ENCODE data around the gene CNOT1. TPM values are rescaled to one million over a fixed set of nuclear protein-coding genes. Genes with fewer than 3 reads are reported as not detected.

The CNOT1 gene
- total and polyA plus RNA-seq, 2 of the 4 experiments (the other 2 are of a cell fraction) = 85.5 to 357 TPM

- H2AFZ ChIP-seq (replicated peaks; ENCODE audit: low read length, poor library complexity) = peak overlapping the region; percentile 51
- ChIA-PET CTCF (interaction anchor here (0.8 to 2.5 kb wide), 5 partner anchors 11 to 268 kb away, joined by 3 to 39 read pairs (median 3); partner anchors contain the start of gene NDRG4), POLR2A (ENCODE audit: unreplicated experiment) (no interaction called here)
- no peaks in the 10 kb centered on the region for H3K36me3 ChIP-seq (ENCODE audit: control insufficient read depth, insufficient read depth, low read length)
- no peak overlapping the region for H3K18ac ChIP-seq (ENCODE audit: low read depth, low read length)
- no peaks in the 10 kb centered on the region for H4K20me1 ChIP-seq (ENCODE audit: insufficient read depth, low read length)
- intact Hi-C loops (cut with micrococcal nuclease) (loop anchor here (5.0 kb wide), 1 partner anchor 291 kb away; the partner anchor contains the start of gene CSNK2A2), in situ Hi-C loops (cut with MboI; ENCODE audit: low sequenced_read_pairs) (no loop called here), dilution Hi-C loops (cut with HindIII; ENCODE audit: low sequenced_read_pairs, unreplicated experiment) (no loop called here)
- no peaks in the 10 kb centered on the region for H3K9me1 ChIP-seq (ENCODE audit: insufficient read depth, low read length)
- H4K91ac ChIP-seq (ENCODE audit: insufficient read depth, low read depth, low read length) = no peak overlapping the region
- no peak overlapping the region for H2BK20ac ChIP-seq (ENCODE audit: low read depth, low read length)
- no peak overlapping the region for H3K56ac ChIP-seq (ENCODE audit: extremely low read depth, insufficient read depth, low read length)
- no peak overlapping the region for H3K14ac ChIP-seq (replicated peaks; ENCODE audit: low read depth, low read length)
- H3K9me3 ChIP-seq (ENCODE audit: control insufficient read depth, insufficient read depth, low read length) = no peaks in the 10 kb centered on the region
- no peak overlapping the region for H4K8ac ChIP-seq (ENCODE audit: low read depth in 2 of 2, low read length in 2 of 2)
- no peaks in the 10 kb centered on the region for H3K79me1 ChIP-seq (ENCODE audit: low read depth in 1 of 2, low read length in 2 of 2)
- H2AK5ac ChIP-seq (ENCODE audit: low read depth, low read length) = no peak overlapping the region
- DNase-seq (no peak), ATAC-seq (ENCODE audit: low read depth) (no peak)
- no TSS peak for BruUV-seq (replicated peaks)
- no peak overlapping the region for H2AK9ac ChIP-seq (replicated peaks; ENCODE audit: low read depth, low read length, poor library complexity)
- no peak overlapping the region for H3K27ac ChIP-seq (ENCODE audit: insufficient read depth, low read length)
- peaks cover 12% of the 10 kb centered on the region for H3K27me3 ChIP-seq (ENCODE audit: control insufficient read depth, insufficient read depth, low read length)
- H3K9ac ChIP-seq (ENCODE audit: low read depth, low read length) = no peak overlapping the region
- H2BK5ac ChIP-seq (ENCODE audit: low read depth, low read length, poor library complexity, severe bottlenecking) = no peak overlapping the region
- H3K23ac ChIP-seq (ENCODE audit: low read depth, low read length) = no peak overlapping the region
- H3K4ac ChIP-seq (ENCODE audit: low read depth, low read length) = no peak overlapping the region
- no peak overlapping the region for H2BK120ac ChIP-seq (ENCODE audit: low read depth, low read length)
- H2BK15ac ChIP-seq (ENCODE audit: low read depth, low read length) = no peak overlapping the region
- no peaks in the 10 kb centered on the region for H3K4me1 ChIP-seq (ENCODE audit: control insufficient read depth, insufficient read depth, low read length)
- no peak overlapping the region for H3K4me3 ChIP-seq (ENCODE audit: insufficient read depth, low read depth, low read length)
- no peak overlapping the region for H4K5ac ChIP-seq (ENCODE audit: low read depth, low read length)
- TF ChIP-seq FOS (IDR thresholded peaks at IDR 0.05; ENCODE audit: low read depth, low read length) = no peak
- no peak for TF ChIP-seq SMC3 (IDR thresholded peaks at IDR 0.05; ENCODE audit: low read depth, low read length)
- TF ChIP-seq CEBPB (IDR thresholded peaks at IDR 0.05; ENCODE audit: low read depth, low read length) = no peak
- TF ChIP-seq NFE2L2 (IDR thresholded peaks at IDR 0.05; ENCODE audit: low read depth, low read length) = no peak
- TF ChIP-seq CHD1 (IDR thresholded peaks at IDR 0.05; ENCODE audit: low read depth, low read length) = no peak
- no peak for TF ChIP-seq MAFK (IDR thresholded peaks at IDR 0.05; ENCODE audit: low read depth, low read length)
- 0% methylated on average over 2 of the region's 3 CpGs; no CpG with 5 or more reads in 1 of the 2 experiments for WGBS, 2 experiments (ENCODE audit: extremely low coverage in 2 of 2, insufficient read length in 1 of 2)
- no peak overlapping the region for H3K4me2 ChIP-seq (ENCODE audit: low read depth, low read length)
Measured at GRCh38 chr16:58488531-58488930, 141.1 kb downstream of the CNOT1 start.

Measured in IMR-90 (cell line).